SK-N-SH (cell line): ENCODE results near the gene LARGE2. TPM values are rescaled to one million over a fixed set of nuclear protein-coding genes. Genes with fewer than 3 reads are reported as not detected.

Source experiments
- CTCF ChIA-PET: fragments of 300-600, 350-600 bp; formaldehyde crosslinking; extraction: SDS; loops from one replicate; lab custom pipeline; 2021; lab: Yijun Ruan, JAX
- POLR2A ChIA-PET: fragments of 350-600 bp; sonication (Branson Sonifier 250); formaldehyde crosslinking; extraction: SDS; loops from one replicate; lab custom pipeline; 2020; ENCODE audit warnings: antibody characterized with exemption, inconsistent platforms; lab: Yijun Ruan, JAX
- DNase-seq: peaks from one replicate; pipeline ENCODE4 v3.0.0; 2012
- H2AFZ ChIP-seq: fragments of 200-600 bp; sonication (generic); 2 replicates; pipeline ENCODE4 v1.8.1; 2016; ENCODE audit warnings: antibody characterized with exemption, mild to moderate bottlenecking, low read depth
- H3F3A ChIP-seq: fragments of 200-600 bp; sonication (generic); replicated peaks from 2 replicates; pipeline ENCODE3; 2016; ENCODE audit warnings: antibody characterized with exemption, mild to moderate bottlenecking; ENCODE audit not compliant: insufficient read depth
- H3K27ac ChIP-seq, 2 experiments: fragments of 200-500 bp in 1 of 2; fragments of 200-600 bp in 1 of 2; sonication (Bioruptor generic) in 1 of 2; sonication (generic), shearing (Covaris generic) in 1 of 2; 2 replicates each; pipeline versions ENCODE4 v1.5.1 to v1.6.1; 2014 to 2016; ENCODE audit warnings: low read depth in 2 of 2, inconsistent platforms in 1 of 2, low read length in 1 of 2, mild to moderate bottlenecking in 1 of 2, mixed read lengths in 1 of 2
- H3K27me3 ChIP-seq: fragments of 200-600 bp; sonication (generic), shearing (Covaris generic); 2 replicates; pipeline ENCODE4 v1.6.1; 2016; ENCODE audit warnings: mixed run types; ENCODE audit not compliant: insufficient read depth
- H3K36me3 ChIP-seq, 2 experiments: fragments of 200-500 bp in 1 of 2; fragments of 200-600 bp in 1 of 2; sonication (Bioruptor generic) in 1 of 2; sonication (generic) in 1 of 2; replicated peaks in 1 of 2; 2 replicates each; pipeline versions ENCODE3 to v1.5.1; 2014 to 2016; ENCODE audit warnings: low read length in 1 of 2, mild to moderate bottlenecking in 1 of 2; ENCODE audit not compliant: insufficient read depth in 2 of 2, control insufficient read depth in 1 of 2
- H3K4me1 ChIP-seq, 2 experiments: fragments of 200-500 bp in 1 of 2; fragments of 200-600 bp in 1 of 2; sonication (Bioruptor generic) in 1 of 2; sonication (generic), shearing (Covaris generic) in 1 of 2; 2 replicates each; pipeline versions ENCODE4 v1.5.1 to v1.6.1; 2014 to 2016; ENCODE audit warnings: low read depth in 1 of 2, low read length in 1 of 2, mixed run types in 1 of 2; ENCODE audit not compliant: insufficient read depth in 2 of 2, control insufficient read depth in 1 of 2
- H3K4me2 ChIP-seq: fragments of 200-600 bp; sonication (generic), shearing (Covaris generic); 2 replicates; pipeline ENCODE4 v1.6.1; 2017; ENCODE audit warnings: mixed run types
- H3K4me3 ChIP-seq, 2 experiments: fragments of 200-500 bp in 1 of 2; fragments of 200-600 bp in 1 of 2; sonication (Bioruptor generic) in 1 of 2; sonication (generic), shearing (Covaris generic) in 1 of 2; 2 replicates each; pipeline versions ENCODE4 v1.5.1 to v1.8.1; 2014 to 2016; ENCODE audit warnings: low read depth in 2 of 2, inconsistent platforms in 1 of 2, low read length in 1 of 2, mild to moderate bottlenecking in 1 of 2, mixed read lengths in 1 of 2, moderate library complexity in 1 of 2
- H3K79me2 ChIP-seq: fragments of 200-600 bp; sonication (generic); 2 replicates; pipeline ENCODE4 v1.8.1; 2017; ENCODE audit warnings: mild to moderate bottlenecking; ENCODE audit not compliant: insufficient read depth
- H3K9ac ChIP-seq: fragments of 200-600 bp; sonication (generic); 2 replicates; pipeline ENCODE4 v1.6.1; 2017; ENCODE audit warnings: mixed run types
- H3K9me2 ChIP-seq: fragments of 200-600 bp; sonication (generic); 2 replicates; pipeline ENCODE4 v1.6.1; 2017; ENCODE audit warnings: mixed run types
- H3K9me3 ChIP-seq: fragments of 200-600 bp; sonication (generic); 2 replicates; pipeline ENCODE4 v1.6.1; 2017; ENCODE audit warnings: mixed run types, mild to moderate bottlenecking, moderate library complexity
- H4K20me1 ChIP-seq: fragments of 200-600 bp; sonication (generic); 2 replicates; pipeline ENCODE4 v1.6.1; 2017; ENCODE audit warnings: mild to moderate bottlenecking, mixed run types; ENCODE audit not compliant: insufficient read depth
- CHD2 ChIP-seq: fragments of 150-350 bp; IDR thresholded peaks from 2 replicates; pipeline ENCODE4 v1.6.1; 2018; ENCODE audit warnings: low read length; ENCODE audit not compliant: partially characterized antibody
- ELF1 ChIP-seq: IDR thresholded peaks from 2 replicates; pipeline ENCODE4 v1.4.0; 2012
- EZH2phosphoT487 ChIP-seq: fragments of 200-600 bp; sonication (generic); IDR thresholded peaks from 2 replicates; pipeline ENCODE4 v1.6.1; 2017; ENCODE audit warnings: low read depth, mixed run types, mild to moderate bottlenecking, antibody characterized with exemption, moderate library complexity, borderline replicate concordance
- FOSL2 ChIP-seq: IDR thresholded peaks from 2 replicates; pipeline ENCODE4 v1.4.0; 2012; ENCODE audit warnings: low read depth, mild to moderate bottlenecking, moderate library complexity, borderline replicate concordance
- FOXM1 ChIP-seq: IDR thresholded peaks from 2 replicates; pipeline ENCODE4 v1.4.0; 2012; ENCODE audit warnings: low read depth, mild to moderate bottlenecking
- GABPA ChIP-seq: IDR thresholded peaks from 2 replicates; pipeline ENCODE4 v1.4.0; 2012; ENCODE audit warnings: low read depth, mild to moderate bottlenecking
- GATA2 ChIP-seq: sonication (generic); formaldehyde crosslinking; IDR thresholded peaks from 2 replicates; pipeline ENCODE4 v1.5.0; 2020; ENCODE audit warnings: mild to moderate bottlenecking, missing genetic modification reagents
- MXI1 ChIP-seq: IDR thresholded peaks from 2 replicates; pipeline ENCODE4 v1.6.1; 2012; ENCODE audit warnings: mild to moderate bottlenecking, low read depth, low read length, improper control_type of control experiment
- NRF1 ChIP-seq: IDR thresholded peaks from 2 replicates; pipeline ENCODE4 v1.6.1; 2012; ENCODE audit warnings: low read depth, mild to moderate bottlenecking, low read length
- PBX3 ChIP-seq: IDR thresholded peaks from 2 replicates; pipeline ENCODE4; 2012
- RAD21 ChIP-seq: IDR thresholded peaks from 2 replicates; pipeline ENCODE4 v1.6.1; 2012; ENCODE audit warnings: mild to moderate bottlenecking, low read length
- RCOR1 ChIP-seq: fragments of 150-350 bp; IDR thresholded peaks from 2 replicates; pipeline ENCODE4 v1.6.1; 2017; ENCODE audit warnings: antibody characterized with exemption, low read length
- RFX5 ChIP-seq: IDR thresholded peaks from 2 replicates; pipeline ENCODE4 v1.6.1; 2012; ENCODE audit warnings: mild to moderate bottlenecking, improper control_type of control experiment, low read length
- SIN3A ChIP-seq: IDR thresholded peaks from 2 replicates; pipeline ENCODE4 v1.6.1; 2012; ENCODE audit warnings: low read depth, mild to moderate bottlenecking, low read length, moderate library complexity, borderline replicate concordance
- TAF1 ChIP-seq: IDR thresholded peaks from 2 replicates; pipeline ENCODE4 v1.6.1; 2012; ENCODE audit warnings: low read depth, mild to moderate bottlenecking, low read length, moderate library complexity, borderline replicate concordance
- TCF12 ChIP-seq: IDR thresholded peaks from 2 replicates; pipeline ENCODE4 v1.4.0; 2012
- YY1 ChIP-seq: IDR thresholded peaks from 2 replicates; pipeline ENCODE4 v1.4.0; 2012; ENCODE audit warnings: low read depth, mild to moderate bottlenecking
- WGBS: methylation state at CpG from one replicate; pipeline ENCODE4 v1.1.6; 2017; ENCODE audit warnings: low lambda C conversion rate; 5-methylcytosine and 5-hydroxymethylcytosine counted together
- polyA plus RNA-seq, 3 experiments: library from polyadenylated mRNA; depleted of rRNA; stranded (reverse); fragments of >200 nt; gene quantifications; 2 replicates each; pipeline ENCODE4 v1.2.3, GENCODE V29; 2012
- TF ChIP-seq, protein P1 (sequence below): fragments of 150-350 bp; IDR thresholded peaks from 2 replicates; pipeline ENCODE4 v1.6.1; 2016; ENCODE audit warnings: mild to moderate bottlenecking, low read depth, low read length
- TF ChIP-seq, protein P2 (sequence below): fragments of 200-600 bp; sonication (generic); IDR thresholded peaks from 2 replicates; pipeline ENCODE4 v1.6.1; 2017; ENCODE audit warnings: antibody characterized with exemption, mild to moderate bottlenecking, moderate library complexity

The LARGE2 gene
- polyA plus RNA-seq, 1 of the 3 experiments (the other 2 are of a cell fraction) = 2.4 TPM

DNA sequence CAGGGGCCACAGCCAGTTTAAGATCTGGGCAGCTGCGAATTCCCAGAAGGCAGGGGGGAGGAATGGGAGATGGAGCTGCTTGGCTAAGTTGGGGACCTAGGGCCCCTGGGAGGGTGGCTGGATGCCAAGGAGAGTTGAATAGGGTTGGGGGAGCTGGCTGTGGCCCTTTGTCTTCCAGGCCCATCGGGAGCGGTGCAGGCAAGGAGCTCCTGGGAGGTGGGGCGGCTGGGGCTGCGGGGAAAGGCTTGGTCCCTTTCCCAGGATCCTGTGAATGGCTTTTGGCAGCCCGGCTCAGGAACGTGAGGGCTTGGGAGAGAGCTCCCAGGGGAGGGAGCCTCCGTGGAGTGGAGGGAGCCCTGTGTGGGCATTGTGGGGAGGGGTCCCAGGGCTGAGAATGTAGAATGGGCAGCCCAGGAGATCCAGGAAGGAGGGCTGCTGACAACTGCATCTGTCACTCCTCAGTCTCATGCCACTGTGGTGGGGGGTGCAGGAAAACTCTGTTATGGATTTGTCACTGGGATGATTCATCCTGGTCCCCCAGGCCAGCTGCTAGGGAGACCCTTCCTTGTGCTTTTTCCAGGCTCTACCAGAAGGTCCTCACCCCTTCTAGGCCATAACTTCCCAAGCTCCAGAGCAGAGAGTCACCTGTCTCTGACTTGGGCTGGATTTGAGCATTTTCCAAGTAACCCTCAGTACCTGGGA lies 21.4 kb upstream of the LARGE2 start:
- Histone ChIP-seq H3K9me2 (no peaks in the 10 kb centered on the region), H3K4me3 (peak overlapping the region; percentile 52 to 93), H3K27me3 (no peaks in the 10 kb centered on the region), H4K20me1 (peaks cover 9% of the 10 kb centered on the region; the same call in 1 of the 2 replicates), H3K4me2 (peak overlapping the region; percentile 99), H3K79me2 (no peaks in the 10 kb centered on the region), H3K36me3 (peaks cover 0 to 25% of the 10 kb centered on the region in 2 experiments), H3K9ac (peak overlapping the region; percentile 78), H3K9me3 (no peaks in the 10 kb centered on the region), H3F3A (no peaks in the 10 kb centered on the region), H3K4me1 (peaks cover 11 to 37% of the 10 kb centered on the region in 2 experiments; a peak in 2 of 4 replicates), H2AFZ (no peak overlapping the region), H3K27ac (peak overlapping the region in 1 of 2 experiments; percentile 76; a peak in 1 of 4 replicates)
- ChIA-PET CTCF (interaction anchor here (1.1 to 2.8 kb wide), 3 partner anchors 18 to 130 kb away, joined by 3 to 17 read pairs (median 3); no protein-coding TSS in a partner anchor), POLR2A (interaction anchor here (0.7 kb wide), 1 partner anchor 17 kb away, joined by 3 read pairs; no protein-coding TSS in a partner anchor)
- 63% methylated on average over 8 of the region's 8 CpGs for WGBS
- DNase-seq = peak; percentile 42
- TF ChIP-seq GABPA (no peak), MXI1 (no peak), NRF1 (no peak), GATA2 (CRISPR knock-in tag) (no peak), YY1 (no peak), RAD21 (no peak), TAF1 (no peak), ELF1 (no peak), FOSL2 (no peak), RCOR1 (no peak), SIN3A (no peak), PBX3 (no peak)
- TF ChIP-seq, protein P1, sequence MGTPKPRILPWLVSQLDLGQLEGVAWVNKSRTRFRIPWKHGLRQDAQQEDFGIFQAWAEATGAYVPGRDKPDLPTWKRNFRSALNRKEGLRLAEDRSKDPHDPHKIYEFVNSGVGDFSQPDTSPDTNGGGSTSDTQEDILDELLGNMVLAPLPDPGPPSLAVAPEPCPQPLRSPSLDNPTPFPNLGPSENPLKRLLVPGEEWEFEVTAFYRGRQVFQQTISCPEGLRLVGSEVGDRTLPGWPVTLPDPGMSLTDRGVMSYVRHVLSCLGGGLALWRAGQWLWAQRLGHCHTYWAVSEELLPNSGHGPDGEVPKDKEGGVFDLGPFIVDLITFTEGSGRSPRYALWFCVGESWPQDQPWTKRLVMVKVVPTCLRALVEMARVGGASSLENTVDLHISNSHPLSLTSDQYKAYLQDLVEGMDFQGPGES = no peak

- H2AFZ ChIP-seq = no peak overlapping the region
- H3K27ac ChIP-seq = no peak overlapping the region
- no peaks in the 10 kb centered on the region for H3K9me2 ChIP-seq
- no peak overlapping the region for H3K9ac ChIP-seq
- H4K20me1 ChIP-seq = peaks cover 9% of the 10 kb centered on the region; the same call in 1 of the 2 replicates
- H3K4me2 ChIP-seq = peak overlapping the region; percentile 99
- no peak overlapping the region for H3K4me3 ChIP-seq
- DNase-seq = no peak
- no peaks in the 10 kb centered on the region for H3K27me3 ChIP-seq
- H3K4me1 ChIP-seq = peaks cover 11 to 31% of the 10 kb centered on the region in 2 experiments; a peak in 2 of 4 replicates
- H3K9me3 ChIP-seq = no peaks in the 10 kb centered on the region
- 95% methylated on average over 4 of the region's 6 CpGs for WGBS
- ChIA-PET POLR2A (interaction anchor here (0.7 kb wide), 1 partner anchor 17 kb away, joined by 3 read pairs; no protein-coding TSS in a partner anchor), CTCF (interaction anchor here (1.0 to 2.8 kb wide), 4 partner anchors 29 to 131 kb away, joined by 3 to 17 read pairs (median 3); no protein-coding TSS in a partner anchor)
- H3K36me3 ChIP-seq = peaks cover 0 to 25% of the 10 kb centered on the region in 2 experiments
- no peaks in the 10 kb centered on the region for H3F3A ChIP-seq
- no peaks in the 10 kb centered on the region for H3K79me2 ChIP-seq
- TF ChIP-seq FOXM1 (no peak), TCF12 (no peak), CHD2 (no peak), EZH2phosphoT487 (no peak), SIN3A (no peak), RFX5 (no peak)
- TF ChIP-seq, protein P2, sequence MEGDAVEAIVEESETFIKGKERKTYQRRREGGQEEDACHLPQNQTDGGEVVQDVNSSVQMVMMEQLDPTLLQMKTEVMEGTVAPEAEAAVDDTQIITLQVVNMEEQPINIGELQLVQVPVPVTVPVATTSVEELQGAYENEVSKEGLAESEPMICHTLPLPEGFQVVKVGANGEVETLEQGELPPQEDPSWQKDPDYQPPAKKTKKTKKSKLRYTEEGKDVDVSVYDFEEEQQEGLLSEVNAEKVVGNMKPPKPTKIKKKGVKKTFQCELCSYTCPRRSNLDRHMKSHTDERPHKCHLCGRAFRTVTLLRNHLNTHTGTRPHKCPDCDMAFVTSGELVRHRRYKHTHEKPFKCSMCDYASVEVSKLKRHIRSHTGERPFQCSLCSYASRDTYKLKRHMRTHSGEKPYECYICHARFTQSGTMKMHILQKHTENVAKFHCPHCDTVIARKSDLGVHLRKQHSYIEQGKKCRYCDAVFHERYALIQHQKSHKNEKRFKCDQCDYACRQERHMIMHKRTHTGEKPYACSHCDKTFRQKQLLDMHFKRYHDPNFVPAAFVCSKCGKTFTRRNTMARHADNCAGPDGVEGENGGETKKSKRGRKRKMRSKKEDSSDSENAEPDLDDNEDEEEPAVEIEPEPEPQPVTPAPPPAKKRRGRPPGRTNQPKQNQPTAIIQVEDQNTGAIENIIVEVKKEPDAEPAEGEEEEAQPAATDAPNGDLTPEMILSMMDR = no peak
Measured at GRCh38 chr11:45901626-45902025, 20.8 kb upstream of the LARGE2 start.
